LNCAP (cell line): ENCODE results near the gene TOMM40.
"Not testable (repeated sequence)": the region's sequence is repeated elsewhere in the genome, so short reads cannot be mapped to it uniquely, and the experiment has no call there.

ENCODE experiments used
- TF ChIP-seq, protein P1 (sequence below): fragments of 450-650 bp; IDR thresholded peaks from 2 replicates; pipeline ENCODE4 v1.5.1; 2017; ENCODE audit warnings: mild to moderate bottlenecking

The TOMM40 gene

DNA sequence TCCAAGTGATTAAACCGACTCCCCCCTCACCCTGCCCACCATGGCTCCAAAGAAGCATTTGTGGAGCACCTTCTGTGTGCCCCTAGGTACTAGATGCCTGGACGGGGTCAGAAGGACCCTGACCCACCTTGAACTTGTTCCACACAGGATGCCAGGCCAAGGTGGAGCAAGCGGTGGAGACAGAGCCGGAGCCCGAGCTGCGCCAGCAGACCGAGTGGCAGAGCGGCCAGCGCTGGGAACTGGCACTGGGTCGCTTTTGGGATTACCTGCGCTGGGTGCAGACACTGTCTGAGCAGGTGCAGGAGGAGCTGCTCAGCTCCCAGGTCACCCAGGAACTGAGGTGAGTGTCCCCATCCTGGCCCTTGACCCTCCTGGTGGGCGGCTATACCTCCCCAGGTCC lies 16.6 kb downstream of the TOMM40 start:
- TF ChIP-seq, protein P1, sequence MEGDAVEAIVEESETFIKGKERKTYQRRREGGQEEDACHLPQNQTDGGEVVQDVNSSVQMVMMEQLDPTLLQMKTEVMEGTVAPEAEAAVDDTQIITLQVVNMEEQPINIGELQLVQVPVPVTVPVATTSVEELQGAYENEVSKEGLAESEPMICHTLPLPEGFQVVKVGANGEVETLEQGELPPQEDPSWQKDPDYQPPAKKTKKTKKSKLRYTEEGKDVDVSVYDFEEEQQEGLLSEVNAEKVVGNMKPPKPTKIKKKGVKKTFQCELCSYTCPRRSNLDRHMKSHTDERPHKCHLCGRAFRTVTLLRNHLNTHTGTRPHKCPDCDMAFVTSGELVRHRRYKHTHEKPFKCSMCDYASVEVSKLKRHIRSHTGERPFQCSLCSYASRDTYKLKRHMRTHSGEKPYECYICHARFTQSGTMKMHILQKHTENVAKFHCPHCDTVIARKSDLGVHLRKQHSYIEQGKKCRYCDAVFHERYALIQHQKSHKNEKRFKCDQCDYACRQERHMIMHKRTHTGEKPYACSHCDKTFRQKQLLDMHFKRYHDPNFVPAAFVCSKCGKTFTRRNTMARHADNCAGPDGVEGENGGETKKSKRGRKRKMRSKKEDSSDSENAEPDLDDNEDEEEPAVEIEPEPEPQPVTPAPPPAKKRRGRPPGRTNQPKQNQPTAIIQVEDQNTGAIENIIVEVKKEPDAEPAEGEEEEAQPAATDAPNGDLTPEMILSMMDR: no peak

DNA sequence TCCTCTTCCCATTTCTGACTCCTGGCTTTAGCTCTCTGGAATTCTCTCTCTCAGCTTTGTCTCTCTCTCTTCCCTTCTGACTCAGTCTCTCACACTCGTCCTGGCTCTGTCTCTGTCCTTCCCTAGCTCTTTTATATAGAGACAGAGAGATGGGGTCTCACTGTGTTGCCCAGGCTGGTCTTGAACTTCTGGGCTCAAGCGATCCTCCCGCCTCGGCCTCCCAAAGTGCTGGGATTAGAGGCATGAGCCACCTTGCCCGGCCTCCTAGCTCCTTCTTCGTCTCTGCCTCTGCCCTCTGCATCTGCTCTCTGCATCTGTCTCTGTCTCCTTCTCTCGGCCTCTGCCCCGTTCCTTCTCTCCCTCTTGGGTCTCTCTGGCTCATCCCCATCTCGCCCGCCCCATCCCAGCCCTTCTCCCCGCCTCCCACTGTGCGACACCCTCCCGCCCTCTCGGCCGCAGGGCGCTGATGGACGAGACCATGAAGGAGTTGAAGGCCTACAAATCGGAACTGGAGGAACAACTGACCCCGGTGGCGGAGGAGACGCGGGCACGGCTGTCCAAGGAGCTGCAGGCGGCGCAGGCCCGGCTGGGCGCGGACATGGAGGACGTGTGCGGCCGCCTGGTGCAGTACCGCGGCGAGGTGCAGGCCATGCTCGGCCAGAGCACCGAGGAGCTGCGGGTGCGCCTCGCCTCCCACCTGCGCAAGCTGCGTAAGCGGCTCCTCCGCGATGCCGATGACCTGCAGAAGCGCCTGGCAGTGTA lies 17.2 kb downstream of the TOMM40 start:
- TF ChIP-seq, protein P1: no peak

DNA sequence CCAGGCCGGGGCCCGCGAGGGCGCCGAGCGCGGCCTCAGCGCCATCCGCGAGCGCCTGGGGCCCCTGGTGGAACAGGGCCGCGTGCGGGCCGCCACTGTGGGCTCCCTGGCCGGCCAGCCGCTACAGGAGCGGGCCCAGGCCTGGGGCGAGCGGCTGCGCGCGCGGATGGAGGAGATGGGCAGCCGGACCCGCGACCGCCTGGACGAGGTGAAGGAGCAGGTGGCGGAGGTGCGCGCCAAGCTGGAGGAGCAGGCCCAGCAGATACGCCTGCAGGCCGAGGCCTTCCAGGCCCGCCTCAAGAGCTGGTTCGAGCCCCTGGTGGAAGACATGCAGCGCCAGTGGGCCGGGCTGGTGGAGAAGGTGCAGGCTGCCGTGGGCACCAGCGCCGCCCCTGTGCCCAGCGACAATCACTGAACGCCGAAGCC lies 17.8 kb downstream of the TOMM40 start:
- TF ChIP-seq, protein P1: no peak

DNA sequence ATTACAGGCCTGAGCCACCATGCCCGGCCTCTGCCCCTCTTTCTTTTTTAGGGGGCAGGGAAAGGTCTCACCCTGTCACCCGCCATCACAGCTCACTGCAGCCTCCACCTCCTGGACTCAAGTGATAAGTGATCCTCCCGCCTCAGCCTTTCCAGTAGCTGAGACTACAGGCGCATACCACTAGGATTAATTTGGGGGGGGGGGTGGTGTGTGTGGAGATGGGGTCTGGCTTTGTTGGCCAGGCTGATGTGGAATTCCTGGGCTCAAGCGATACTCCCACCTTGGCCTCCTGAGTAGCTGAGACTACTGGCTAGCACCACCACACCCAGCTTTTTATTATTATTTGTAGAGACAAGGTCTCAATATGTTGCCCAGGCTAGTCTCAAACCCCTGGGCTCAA lies 18.7 kb downstream of the TOMM40 start:
- TF ChIP-seq, protein P1: no peak

DNA sequence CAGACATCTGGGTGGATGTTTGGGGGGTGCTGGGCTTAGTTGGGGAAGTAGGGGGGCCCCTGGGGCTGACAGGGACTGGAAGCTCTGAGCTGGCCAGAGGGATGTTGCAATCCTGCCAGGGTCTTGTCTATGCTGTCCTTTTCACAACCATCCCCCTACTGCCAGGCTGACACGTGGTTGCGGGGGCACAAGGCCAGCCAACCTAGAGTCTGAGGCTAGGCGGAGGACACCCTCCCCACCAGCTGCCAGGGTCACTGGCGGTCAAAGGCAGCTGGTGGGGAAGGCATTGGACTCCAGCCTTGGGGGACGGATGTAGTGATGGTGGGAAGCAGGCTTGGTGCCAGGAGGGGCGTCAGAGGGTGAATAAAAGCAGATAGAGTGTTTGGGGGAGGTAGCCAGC lies 21.8 kb downstream of the TOMM40 start:
- TF ChIP-seq, protein P1: no peak

DNA sequence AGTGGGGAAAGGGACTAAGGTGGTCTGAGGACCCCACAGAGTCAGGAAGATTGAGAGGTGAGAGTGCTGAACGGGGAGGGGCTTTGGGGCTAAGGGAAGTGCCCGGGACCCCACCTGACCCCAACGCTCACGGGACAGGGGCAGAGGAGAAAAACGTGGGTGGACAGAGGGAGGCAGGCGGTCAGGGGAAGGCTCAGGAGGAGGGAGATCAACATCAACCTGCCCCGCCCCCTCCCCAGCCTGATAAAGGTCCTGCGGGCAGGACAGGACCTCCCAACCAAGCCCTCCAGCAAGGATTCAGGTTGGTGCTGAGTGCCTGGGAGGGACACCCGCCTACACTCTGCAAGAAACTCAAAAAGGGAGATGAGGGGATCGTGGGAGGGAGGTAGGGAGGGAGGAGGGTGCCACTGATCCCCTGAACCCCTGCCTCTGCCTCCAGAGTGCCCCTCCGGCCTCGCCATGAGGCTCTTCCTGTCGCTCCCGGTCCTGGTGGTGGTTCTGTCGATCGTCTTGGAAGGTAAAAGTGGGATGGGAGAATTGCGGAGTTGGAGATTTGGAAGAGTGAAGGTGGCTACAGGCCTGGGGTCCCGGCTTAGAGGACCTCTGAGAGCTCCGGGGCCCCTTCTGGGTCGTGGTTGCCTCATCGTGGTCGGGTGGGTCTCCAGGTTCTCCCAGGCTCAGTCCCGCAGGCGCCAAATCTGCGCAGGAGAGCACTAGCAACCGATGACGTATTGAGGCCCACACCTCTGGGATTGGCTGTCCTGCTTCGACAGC lies 23.6 kb downstream of the TOMM40 start, which contains the start of gene APOC1:
Gene APOC1, plus strand, starts transcription at position 176 of the 774 bp plus-strand sequence. Its CDS starts 284 bp downstream, at position 460.
- TF ChIP-seq, protein P1: not testable (repeated sequence)

DNA sequence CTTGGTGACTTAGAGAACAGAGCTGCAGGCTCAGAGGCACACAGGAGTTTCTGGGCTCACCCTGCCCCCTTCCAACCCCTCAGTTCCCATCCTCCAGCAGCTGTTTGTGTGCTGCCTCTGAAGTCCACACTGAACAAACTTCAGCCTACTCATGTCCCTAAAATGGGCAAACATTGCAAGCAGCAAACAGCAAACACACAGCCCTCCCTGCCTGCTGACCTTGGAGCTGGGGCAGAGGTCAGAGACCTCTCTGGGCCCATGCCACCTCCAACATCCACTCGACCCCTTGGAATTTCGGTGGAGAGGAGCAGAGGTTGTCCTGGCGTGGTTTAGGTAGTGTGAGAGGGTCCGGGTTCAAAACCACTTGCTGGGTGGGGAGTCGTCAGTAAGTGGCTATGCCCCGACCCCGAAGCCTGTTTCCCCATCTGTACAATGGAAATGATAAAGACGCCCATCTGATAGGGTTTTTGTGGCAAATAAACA lies 33.2 kb downstream of the TOMM40 start:
- TF ChIP-seq, protein P1: no peak
